Measurements from ENCODE around the gene HID1.

- TF ChIP-seq ZNF274 (IDR thresholded peaks at IDR 0.05; ENCODE audit: low read depth, low read length) = no peak
- TF ChIP-seq YY1 (IDR thresholded peaks at IDR 0.05; ENCODE audit: insufficient read depth, insufficient read length) = no peak
- no peak for TF ChIP-seq SUZ12 (IDR thresholded peaks at IDR 0.05; ENCODE audit: extremely low read depth, insufficient read depth, insufficient read length)
Measured at GRCh38 chr17:75006653-75007052, 34.1 kb upstream of the HID1 start.
